K562 (cell line): ENCODE results near the gene MARS1. TPM values are rescaled to one million over a fixed set of nuclear protein-coding genes. Genes with fewer than 3 reads are reported as not detected.

Source experiments
- ATAC-seq: fragments of 200-7000 bp; cut with Tn5 transposase; 3 replicates; pipeline ENCODE4 v1.9.1; 2020; ENCODE audit warnings: moderate library complexity
- BruUV-seq: library from RNA; stranded (reverse); fragments of 400-500 nt; replicated peaks from 2 replicates; lab custom pipeline; 2021; lab: Mats Ljungman, UMichigan
- CTCF ChIA-PET: fragments of 300-600 bp; formaldehyde crosslinking; extraction: SDS; loops from one replicate; lab custom pipeline; 2021; ENCODE audit warnings: low intra/inter-chr PET ratio; lab: Yijun Ruan, JAX
- POLR2A ChIA-PET: fragments of 300-600, 350-650 bp; sonication (Branson Sonifier 250); formaldehyde crosslinking; extraction: SDS; loops from one replicate; lab custom pipeline; 2021; ENCODE audit warnings: antibody characterized with exemption, inconsistent platforms; lab: Yijun Ruan, JAX
- DNase-seq, 4 experiments: peaks; one replicate each; pipeline versions ENCODE4 v3.0.0 to v3.0.0-alpha.2; 2011 to 2018; ENCODE audit warnings: low spot score in 3 of 4, mixed read lengths in 3 of 4; ENCODE audit errors: extremely low read depth in 1 of 4
- FAIRE-seq: peaks from 2 replicates; lab custom pipeline; 2011; peaks lifted over from hg19 to GRCh38; lab: Jason Lieb, UNC
- H2AFZ ChIP-seq: 2 replicates; pipeline ENCODE4 v1.6.0; 2011; ENCODE audit warnings: low read depth, low read length, control low read depth, inconsistent platforms
- H3K27ac ChIP-seq: fragments of 200-600 bp; 3 replicates; pipeline ENCODE4 v1.8.0; 2011; ENCODE audit warnings: low read depth, mild to moderate bottlenecking, control low read depth, inconsistent platforms, low read length, moderate library complexity, mixed read lengths; ENCODE audit errors: extremely low read depth
- H3K27me3 ChIP-seq, 2 experiments: fragments of 300-600 bp in 1 of 2; 2 replicates in 1 of 2; 3 replicates in 1 of 2; pipeline versions ENCODE4 v1.6.0 to v1.8.0; 2011; ENCODE audit warnings: inconsistent platforms in 2 of 2, low read length in 2 of 2, mild to moderate bottlenecking in 1 of 2, mixed read lengths in 1 of 2, moderate library complexity in 1 of 2; ENCODE audit not compliant: control insufficient read depth in 2 of 2, insufficient read depth in 2 of 2
- H3K36me3 ChIP-seq: fragments of 300-600 bp; 3 replicates; pipeline ENCODE4 v1.8.0; 2011; ENCODE audit warnings: mild to moderate bottlenecking, low read length, inconsistent platforms; ENCODE audit not compliant: control insufficient read depth, insufficient read depth
- H3K4me1 ChIP-seq, 2 experiments: fragments of 200-600 bp in 1 of 2; replicated peaks in 1 of 2; 2 replicates in 1 of 2; 3 replicates in 1 of 2; pipeline versions ENCODE4 v1.5.1 to v1.8.0; 2011; ENCODE audit warnings: inconsistent platforms in 2 of 2, low read length in 2 of 2, mild to moderate bottlenecking in 1 of 2, mixed read lengths in 1 of 2, moderate library complexity in 1 of 2; ENCODE audit not compliant: control insufficient read depth in 2 of 2, insufficient read depth in 2 of 2
- H3K4me2 ChIP-seq: 2 replicates; pipeline ENCODE4 v1.6.1; 2011; ENCODE audit warnings: low read length, control low read depth, inconsistent platforms, mixed read lengths; ENCODE audit not compliant: insufficient read depth
- H3K4me3 ChIP-seq: fragments of 200-600 bp; sonication (generic), shearing (Covaris generic); 2 replicates; pipeline ENCODE4 v1.5.1; 2016; ENCODE audit warnings: control low read depth, inconsistent platforms
- H3K79me2 ChIP-seq: fragments of 200-600 bp; 3 replicates; pipeline ENCODE4 v1.8.0; 2011; ENCODE audit warnings: low read length, inconsistent platforms; ENCODE audit not compliant: control insufficient read depth, insufficient read depth
- H3K9ac ChIP-seq, 2 experiments: 2 replicates each; pipeline versions ENCODE4 v1.6.0 to v1.6.1; 2011; ENCODE audit warnings: low read depth in 2 of 2, low read length in 2 of 2, control low read depth in 1 of 2, inconsistent platforms in 1 of 2, mild to moderate bottlenecking in 1 of 2, mixed read lengths in 1 of 2; ENCODE audit not compliant: insufficient read depth in 1 of 2
- H3K9me1 ChIP-seq: one replicate; pipeline ENCODE4 v1.6.0; 2011; ENCODE audit warnings: inconsistent platforms, mild to moderate bottlenecking, low read length, moderate library complexity; ENCODE audit not compliant: control insufficient read depth, insufficient read depth
- H3K9me3 ChIP-seq: replicated peaks from 2 replicates; pipeline ENCODE4 v1.5.1; 2011; ENCODE audit warnings: low read depth, low read length, inconsistent platforms; ENCODE audit not compliant: control insufficient read depth, insufficient read depth
- H4K20me1 ChIP-seq: replicated peaks from 2 replicates; pipeline ENCODE4 v1.6.1; 2011; ENCODE audit warnings: low read length, inconsistent platforms, mixed read lengths; ENCODE audit not compliant: control insufficient read depth, insufficient read depth
- ATF1 ChIP-seq, 2 experiments: fragments of 450-650 bp in 1 of 2; IDR thresholded peaks; 2 replicates each; pipeline ENCODE4 v1.6.1; 2016; ENCODE audit warnings: missing compliant biosample characterization in 1 of 2, missing genetic modification characterization in 1 of 2
- EGR1 ChIP-seq: fragments of 450-650 bp; conservative IDR thresholded peaks from 2 replicates; pipeline ENCODE4 v1.6.1; 2017; ENCODE audit warnings: mild to moderate bottlenecking
- IFI16 ChIP-seq: fragments of 250-450 bp; sonication (Bioruptor Pico); IDR thresholded peaks from 2 replicates; pipeline ENCODE4 v2.1.2; 2022; ENCODE audit warnings: mild to moderate bottlenecking, inconsistent platforms
- NFIC ChIP-seq: fragments of 450-650 bp; IDR thresholded peaks from 2 replicates; pipeline ENCODE4 v1.6.1; 2017; ENCODE audit warnings: mild to moderate bottlenecking, inconsistent platforms
- WGBS: fragments of 100-300 bp; shearing (Covaris generic); methylation state at CpG from one replicate; pipeline ENCODE4 v1.1.6; 2016; ENCODE audit warnings: low coverage, mixed read lengths; ENCODE audit not compliant: insufficient coverage; ENCODE audit errors: missing lambda C conversion rate; 5-methylcytosine and 5-hydroxymethylcytosine counted together
- in situ Hi-C: fragments of 300-500 bp; cut with MboI; formaldehyde crosslinking; loops from 4 replicates; pipeline ENCODE4 v1.15.0; 2018; ENCODE audit warnings: inconsistent platforms, mixed read lengths
- intact Hi-C: fragments of 100-400 bp; cut with micrococcal nuclease; formaldehyde crosslinking; loops from 2 replicates; pipeline ENCODE4 v1.14.2; 2022
- polyA plus RNA-seq, 8 experiments: library from polyadenylated mRNA; depleted of rRNA in 4 of 8; stranded (reverse) in 5 of 8; unstranded in 3 of 8; fragments of >200 nt; fragmentation: Nextera tagmentation in 2 of 8; fragmentation: Illumina TruSeq in 1 of 8; extraction: Ambion mirVana in 2 of 8; extraction: Trizol in 1 of 8; gene quantifications; 2 replicates each; pipeline versions ENCODE4 v1.2.1 to v1.2.3, GENCODE V29; 2011 to 2014; ENCODE audit warnings: inconsistent platforms in 1 of 8, missing spikeins in 1 of 8
- total RNA-seq, 7 experiments: library from RNA; depleted of rRNA in 6 of 7; stranded (reverse); fragments of >200 nt in 6 of 7; fragmentation: Illumina TruSeq in 2 of 7; extraction: Trizol in 2 of 7; gene quantifications; 2 replicates each; pipeline versions ENCODE4 v1.2.1 to v1.2.3, GENCODE V29; 2011 to 2021; ENCODE audit warnings: low replicate concordance in 1 of 7
- TF ChIP-seq, protein P1 (sequence below), 2 experiments: IDR thresholded peaks; 2 replicates each; pipeline ENCODE4 v1.6.1; 2011; ENCODE audit warnings: borderline replicate concordance in 1 of 2, control low read depth in 1 of 2, low read depth in 1 of 2, low read length in 1 of 2, mild to moderate bottlenecking in 1 of 2, mixed read lengths in 1 of 2, moderate library complexity in 1 of 2; ENCODE audit not compliant: insufficient read depth in 1 of 2, insufficient read length in 1 of 2, poor library complexity in 1 of 2, severe bottlenecking in 1 of 2; ENCODE audit errors: extremely low read depth in 1 of 2
- TF ChIP-seq, protein P2 (sequence below): fragments of 200-800 bp; sonication (Bioruptor generic); IDR thresholded peaks from 2 replicates; pipeline ENCODE4 v1.6.1; 2017; ENCODE audit warnings: missing genetic modification characterization, missing compliant biosample characterization
- TF ChIP-seq, protein P3 (sequence below): conservative IDR thresholded peaks from 2 replicates; pipeline ENCODE4 v1.6.1; 2011; ENCODE audit warnings: low read depth, mild to moderate bottlenecking, low read length; ENCODE audit not compliant: control insufficient read depth

Gene MARS1
- total and polyA plus RNA-seq, 9 of the 15 experiments (the other 6 are each of a cell fraction or from before 2014, with no cell fraction given): 117 to 382 (median 220) TPM

DNA sequence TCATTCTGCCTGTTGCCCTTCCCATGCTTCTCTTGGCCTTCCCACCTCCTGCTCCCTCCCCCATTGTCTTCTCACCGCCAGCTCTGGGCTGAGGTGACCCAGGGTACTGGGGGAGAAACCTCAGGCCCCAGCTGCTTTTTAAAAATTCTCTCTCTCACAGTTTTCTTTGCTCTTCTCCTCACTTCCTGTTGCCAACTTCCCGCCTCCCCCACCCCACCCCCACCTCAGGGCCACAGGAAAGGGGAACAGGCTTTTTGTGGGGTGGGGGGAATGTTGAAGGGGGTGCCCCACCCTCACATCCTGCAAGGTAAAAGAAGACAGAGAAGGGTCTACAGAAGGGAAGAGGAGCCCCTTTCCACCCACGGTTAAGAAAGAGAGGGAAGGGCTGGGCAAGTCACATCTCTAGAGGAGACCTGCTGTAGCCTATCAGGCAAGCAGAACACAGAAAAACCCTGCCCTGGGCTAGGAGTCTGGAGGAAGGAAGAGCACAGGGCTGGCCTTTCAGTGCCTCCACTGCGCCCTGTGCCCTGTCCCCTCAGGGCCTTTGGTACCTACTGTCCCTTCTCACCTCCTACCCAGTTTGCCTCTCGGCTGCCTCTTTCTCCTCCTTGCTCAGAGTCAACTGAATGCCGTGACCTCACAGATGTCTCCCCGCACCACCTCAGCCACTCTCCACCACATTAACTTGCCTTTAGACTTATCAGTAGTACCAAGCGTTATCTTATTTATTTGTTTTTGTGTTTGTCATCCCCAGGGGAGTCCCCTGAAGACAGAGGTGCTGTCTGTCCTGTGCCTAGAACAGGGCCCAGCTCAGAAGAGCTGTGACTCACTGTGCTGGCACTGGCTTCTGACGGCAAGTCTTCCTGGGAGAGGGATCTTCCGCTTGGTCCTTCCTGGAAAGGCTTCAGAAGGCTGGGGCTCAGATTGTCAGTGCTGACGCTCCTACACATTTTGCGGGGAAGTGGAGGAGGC lies 9.9 kb upstream of the MARS1 start (continued):
- TF ChIP-seq, protein P1, sequence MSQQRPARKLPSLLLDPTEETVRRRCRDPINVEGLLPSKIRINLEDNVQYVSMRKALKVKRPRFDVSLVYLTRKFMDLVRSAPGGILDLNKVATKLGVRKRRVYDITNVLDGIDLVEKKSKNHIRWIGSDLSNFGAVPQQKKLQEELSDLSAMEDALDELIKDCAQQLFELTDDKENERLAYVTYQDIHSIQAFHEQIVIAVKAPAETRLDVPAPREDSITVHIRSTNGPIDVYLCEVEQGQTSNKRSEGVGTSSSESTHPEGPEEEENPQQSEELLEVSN (IDR thresholded peaks at IDR 0.05; ENCODE audit: borderline replicate concordance in 1 of 2, extremely low read depth in 1 of 2, insufficient read depth in 1 of 2, insufficient read length in 1 of 2, low read depth in 1 of 2, low read length in 1 of 2, poor library complexity in 1 of 2, severe bottlenecking in 1 of 2): peak in 1 of 2 experiments; percentile 11
- no peak for TF ChIP-seq ATF1 (CRISPR knock-in tag; IDR thresholded peaks at IDR 0.05)
- TF ChIP-seq ATF1 (tag; IDR thresholded peaks at IDR 0.05): 0 out of 2 replicates have a peak, but pooled peaks have one; percentile 11

DNA sequence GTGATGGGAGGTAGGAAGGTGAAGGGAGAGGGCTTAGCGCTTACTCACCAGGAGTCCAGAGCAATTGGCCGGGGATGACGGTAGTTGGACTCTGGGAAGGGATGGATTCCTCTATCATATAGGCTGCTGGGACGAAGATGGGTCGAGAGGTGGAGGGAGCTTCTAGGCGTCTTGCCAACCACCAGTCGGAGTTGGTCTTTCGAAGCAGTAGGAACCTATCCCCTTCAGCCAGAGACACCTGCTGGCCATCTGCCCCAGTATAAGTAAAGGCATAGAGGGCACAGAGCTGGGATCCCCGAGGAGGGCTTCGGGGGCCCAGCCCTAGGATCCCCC lies 8.9 kb upstream of the MARS1 start:
- Histone ChIP-seq H3K36me3 (no peaks in the 10 kb centered on the region), H3K9me3 (no peaks in the 10 kb centered on the region), H2AFZ (peak overlapping the region; percentile 93; the same call in 1 of the 2 replicates), H3K9ac (no peak overlapping the region; a peak in 1 of 4 replicates), H3K4me3 (no peak overlapping the region), H4K20me1 (no peaks in the 10 kb centered on the region), H3K4me1 (peaks cover 37 to 51% of the 10 kb centered on the region in 2 experiments), H3K79me2 (no peaks in the 10 kb centered on the region), H3K27me3 (no peaks in the 10 kb centered on the region), H3K9me1 (no peaks in the 10 kb centered on the region), H3K4me2 (no peak overlapping the region), H3K27ac (no peak overlapping the region)
- intact Hi-C loops: no loop called here
- ATAC-seq: no peak
- in situ Hi-C loops: no loop called here
- TF ChIP-seq NFIC (0 out of 2 replicates have a peak, but pooled peaks have one; percentile 10), EGR1 (no peak), IFI16 (no peak)
- TF ChIP-seq, protein P2, sequence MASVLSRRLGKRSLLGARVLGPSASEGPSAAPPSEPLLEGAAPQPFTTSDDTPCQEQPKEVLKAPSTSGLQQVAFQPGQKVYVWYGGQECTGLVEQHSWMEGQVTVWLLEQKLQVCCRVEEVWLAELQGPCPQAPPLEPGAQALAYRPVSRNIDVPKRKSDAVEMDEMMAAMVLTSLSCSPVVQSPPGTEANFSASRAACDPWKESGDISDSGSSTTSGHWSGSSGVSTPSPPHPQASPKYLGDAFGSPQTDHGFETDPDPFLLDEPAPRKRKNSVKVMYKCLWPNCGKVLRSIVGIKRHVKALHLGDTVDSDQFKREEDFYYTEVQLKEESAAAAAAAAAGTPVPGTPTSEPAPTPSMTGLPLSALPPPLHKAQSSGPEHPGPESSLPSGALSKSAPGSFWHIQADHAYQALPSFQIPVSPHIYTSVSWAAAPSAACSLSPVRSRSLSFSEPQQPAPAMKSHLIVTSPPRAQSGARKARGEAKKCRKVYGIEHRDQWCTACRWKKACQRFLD (CRISPR knock-in tag): 0 out of 2 replicates have a peak, but pooled peaks have one; percentile 64
- TF ChIP-seq, protein P3, sequence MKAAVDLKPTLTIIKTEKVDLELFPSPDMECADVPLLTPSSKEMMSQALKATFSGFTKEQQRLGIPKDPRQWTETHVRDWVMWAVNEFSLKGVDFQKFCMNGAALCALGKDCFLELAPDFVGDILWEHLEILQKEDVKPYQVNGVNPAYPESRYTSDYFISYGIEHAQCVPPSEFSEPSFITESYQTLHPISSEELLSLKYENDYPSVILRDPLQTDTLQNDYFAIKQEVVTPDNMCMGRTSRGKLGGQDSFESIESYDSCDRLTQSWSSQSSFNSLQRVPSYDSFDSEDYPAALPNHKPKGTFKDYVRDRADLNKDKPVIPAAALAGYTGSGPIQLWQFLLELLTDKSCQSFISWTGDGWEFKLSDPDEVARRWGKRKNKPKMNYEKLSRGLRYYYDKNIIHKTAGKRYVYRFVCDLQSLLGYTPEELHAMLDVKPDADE: no peak
- FAIRE-seq: no peak
- WGBS: 73% methylated on average over 10 of the region's 10 CpGs
- ChIA-PET CTCF (no interaction called here), POLR2A (interaction anchor here (0.7 to 2.1 kb wide), 2 partner anchors 9 to 18 kb away, joined by 4 to 5 read pairs; no protein-coding TSS in a partner anchor)
- no peak for DNase-seq
- BruUV-seq: no TSS peak
